GM23338 (cell line): ENCODE results near the gene SPNS3. TPM values are rescaled to one million over a fixed set of nuclear protein-coding genes. Genes with fewer than 3 reads are reported as not detected.

Experiments used
- ATAC-seq: fragments of 200-7000 bp; cut with Tn5 transposase; 3 replicates; pipeline ENCODE4 v1.9.1; 2020
- DNase-seq: peaks from one replicate; pipeline ENCODE4 v3.0.0-alpha.2; 2015; ENCODE audit warnings: low spot score
- H2AFZ ChIP-seq: fragments of 200-600 bp; sonication (generic); 2 replicates; pipeline ENCODE4 v1.8.0; 2016; ENCODE audit warnings: antibody characterized with exemption, mild to moderate bottlenecking, moderate library complexity
- H3F3A ChIP-seq: fragments of 200-600 bp; sonication (generic); replicated peaks from 2 replicates; pipeline ENCODE4 v1.8.0; 2017; ENCODE audit warnings: antibody characterized with exemption, mixed run types, low read depth
- H3K27ac ChIP-seq: fragments of 200-600 bp; sonication (generic); 2 replicates; pipeline ENCODE4 v1.6.1; 2016; ENCODE audit warnings: low read depth
- H3K27me3 ChIP-seq: fragments of 200-600 bp; sonication (generic); 2 replicates; pipeline ENCODE4 v1.8.0; 2016; ENCODE audit warnings: mild to moderate bottlenecking, mixed run types, moderate library complexity; ENCODE audit not compliant: insufficient read depth
- H3K36me3 ChIP-seq: fragments of 200-600 bp; sonication (generic); 2 replicates; pipeline ENCODE4 v1.8.0; 2016; ENCODE audit warnings: mild to moderate bottlenecking; ENCODE audit not compliant: insufficient read depth
- H3K4me1 ChIP-seq: fragments of 200-600 bp; sonication (generic); 2 replicates; pipeline ENCODE4 v1.8.0; 2016; ENCODE audit warnings: mild to moderate bottlenecking, moderate library complexity; ENCODE audit not compliant: insufficient read depth
- H3K4me2 ChIP-seq: fragments of 200-600 bp; sonication (generic); 2 replicates; pipeline ENCODE4 v1.7.1; 2017; ENCODE audit warnings: mixed run types
- H3K4me3 ChIP-seq: fragments of 200-600 bp; sonication (generic); 2 replicates; pipeline ENCODE4 v1.6.1; 2016; ENCODE audit warnings: mixed run types
- H3K79me2 ChIP-seq: fragments of 200-600 bp; sonication (generic); replicated peaks from 2 replicates; pipeline ENCODE4 v1.8.0; 2017; ENCODE audit warnings: mild to moderate bottlenecking; ENCODE audit not compliant: insufficient read depth
- H3K9me2 ChIP-seq: fragments of 200-600 bp; sonication (generic); 2 replicates; pipeline ENCODE4 v1.8.0; 2017; ENCODE audit not compliant: insufficient read depth
- H4K20me1 ChIP-seq: fragments of 200-600 bp; sonication (generic); replicated peaks from 2 replicates; pipeline ENCODE4 v1.8.0; 2017; ENCODE audit warnings: mild to moderate bottlenecking; ENCODE audit not compliant: insufficient read depth
- H3K27ac Mint-ChIP-seq: 2 replicates; pipeline ENCODE4 v1.8.0; 2020; ENCODE audit warnings: inconsistent platforms, mild to moderate bottlenecking, moderate library complexity, mixed read lengths
- H3K27me3 Mint-ChIP-seq: 3 replicates; pipeline ENCODE4 v1.8.0; 2022; ENCODE audit warnings: low read depth, mild to moderate bottlenecking, moderate library complexity, mixed read lengths, inconsistent platforms; ENCODE audit not compliant: insufficient read depth, poor library complexity
- H3K36me3 Mint-ChIP-seq: 3 replicates; pipeline ENCODE4 v1.8.0; 2021; ENCODE audit warnings: low read depth, mild to moderate bottlenecking, inconsistent platforms, moderate library complexity, mixed read lengths
- H3K4me1 Mint-ChIP-seq: 3 replicates; pipeline ENCODE4 v1.8.0; 2020; ENCODE audit warnings: mild to moderate bottlenecking, inconsistent platforms, mixed read lengths
- H3K4me3 Mint-ChIP-seq: 3 replicates; pipeline ENCODE4 v1.8.0; 2021; ENCODE audit warnings: moderate library complexity, mild to moderate bottlenecking, inconsistent platforms, mixed read lengths
- H3K9me3 Mint-ChIP-seq: 3 replicates; pipeline ENCODE4 v1.8.0; 2020; ENCODE audit warnings: moderate library complexity, mild to moderate bottlenecking, inconsistent platforms, mixed read lengths
- CREB1 ChIP-seq: fragments of 250-450 bp; sonication (Bioruptor Pico); IDR thresholded peaks from 2 replicates; pipeline ENCODE4 v1.5.0; 2020; ENCODE audit warnings: low read depth, mild to moderate bottlenecking, moderate library complexity
- CTCF ChIP-seq, 2 experiments: fragments of 200-600 bp in 1 of 2; sonication (generic) in 1 of 2; conservative IDR thresholded peaks; 2 replicates each; pipeline versions ENCODE4 v1.5.1 to v1.6.1; 2016 to 2017; ENCODE audit warnings: antibody characterized with exemption in 2 of 2, low read depth in 2 of 2, mild to moderate bottlenecking in 2 of 2, moderate library complexity in 1 of 2
- ETS1 ChIP-seq: IDR thresholded peaks from 2 replicates; pipeline ENCODE4 v1.6.1; 2016; ENCODE audit warnings: antibody characterized with exemption
- EZH2 ChIP-seq: fragments of 200-600 bp; sonication (generic); IDR thresholded peaks from one replicate; pipeline ENCODE4 v1.8.0; 2017; ENCODE audit warnings: antibody characterized with exemption, mild to moderate bottlenecking, low read depth; ENCODE audit not compliant: unreplicated experiment
- EZH2phosphoT487 ChIP-seq: fragments of 200-600 bp; sonication (generic); IDR thresholded peaks from one replicate; pipeline ENCODE4 v1.8.1; 2018; ENCODE audit warnings: antibody characterized with exemption; ENCODE audit not compliant: unreplicated experiment
- JUNB ChIP-seq: IDR thresholded peaks from one replicate; pipeline ENCODE4 v1.6.1; 2016; ENCODE audit warnings: antibody characterized with exemption; ENCODE audit not compliant: unreplicated experiment
- NANOG ChIP-seq: IDR thresholded peaks from 2 replicates; pipeline ENCODE4 v1.6.1; 2016; ENCODE audit warnings: antibody characterized with exemption, borderline replicate concordance
- POLR2AphosphoS5 ChIP-seq: IDR thresholded peaks from 2 replicates; pipeline ENCODE4 v1.6.1; 2016; ENCODE audit warnings: antibody characterized with exemption, low read depth
- REST ChIP-seq: IDR thresholded peaks from one replicate; pipeline ENCODE4 v1.6.1; 2018; ENCODE audit warnings: antibody characterized with exemption; ENCODE audit not compliant: unreplicated experiment
- STAT1 ChIP-seq: IDR thresholded peaks from one replicate; pipeline ENCODE4 v1.6.1; 2016; ENCODE audit warnings: antibody characterized with exemption; ENCODE audit not compliant: unreplicated experiment
- ZNF114 ChIP-seq: fragments of 250-450 bp; sonication (Bioruptor Pico); IDR thresholded peaks from 2 replicates; pipeline ENCODE4 v1.5.0; 2020; ENCODE audit warnings: mild to moderate bottlenecking, moderate library complexity
- ZNF331 ChIP-seq: fragments of 250-450 bp; sonication (Bioruptor Pico); IDR thresholded peaks from 2 replicates; pipeline ENCODE4 v1.5.0; 2020; ENCODE audit warnings: low read depth, mild to moderate bottlenecking, moderate library complexity
- ZNF462 ChIP-seq: fragments of 250-450 bp; sonication (Bioruptor Pico); IDR thresholded peaks from 2 replicates; pipeline ENCODE4 v1.5.0; 2020; ENCODE audit warnings: mild to moderate bottlenecking, moderate library complexity
- polyA plus RNA-seq: library from polyadenylated mRNA; unstranded; fragments of >200 nt; fragmentation: Nextera tagmentation; extraction: Ambion mirVana; gene quantifications from 2 replicates; pipeline ENCODE4 v1.2.1, GENCODE V29; 2016
- total RNA-seq: library from RNA; depleted of rRNA; stranded (reverse); fragments of >200 nt; shearing (Covaris generic); gene quantifications from 2 replicates; pipeline ENCODE4 v1.2.3, GENCODE V29; 2014

Gene SPNS3
- total and polyA plus RNA-seq, 2 experiments from 2014 or later = not detected

GRCh38 chr17:4531988-4532736 lies 98.4 kb downstream of the SPNS3 start:
- H3F3A ChIP-seq = peaks cover 5% of the 10 kb centered on the region
- H3K4me1 Mint-ChIP-seq = peaks cover 24% of the 10 kb centered on the region
- no peaks in the 10 kb centered on the region for H3K79me2 ChIP-seq
- H3K36me3 ChIP-seq = no peaks in the 10 kb centered on the region
- no peak for ATAC-seq
- H3K27me3 Mint-ChIP-seq = peaks cover 63% of the 10 kb centered on the region
- no peak overlapping the region for H2AFZ ChIP-seq
- no peak overlapping the region for H3K27ac ChIP-seq
- H3K9me2 ChIP-seq = no peaks in the 10 kb centered on the region
- H3K4me2 ChIP-seq = no peak overlapping the region
- H3K4me3 ChIP-seq = no peak overlapping the region
- no peak for DNase-seq
- peaks cover 50% of the 10 kb centered on the region for H3K27me3 ChIP-seq
- no peak overlapping the region; the same call in 2 of the 3 replicates for H3K4me3 Mint-ChIP-seq
- H3K36me3 Mint-ChIP-seq = no peaks in the 10 kb centered on the region; the same call in 2 of the 3 replicates
- H4K20me1 ChIP-seq = no peaks in the 10 kb centered on the region; the same call in 1 of the 2 replicates
- peaks cover 7% of the 10 kb centered on the region; the same call in 1 of the 2 replicates for H3K4me1 ChIP-seq
- H3K9me3 Mint-ChIP-seq = no peaks in the 10 kb centered on the region; the same call in 2 of the 3 replicates
- TF ChIP-seq JUNB (no peak), EZH2phosphoT487 (no peak), ZNF331 (CRISPR knock-in tag) (no peak), ZNF114 (CRISPR knock-in tag) (no peak), STAT1 (no peak), CREB1 (no peak), NANOG (no peak), ZNF462 (no peak), EZH2 (no peak), CTCF (conservative IDR thresholded peaks at IDR 0.05; ENCODE audit: low read depth in 2 of 2) (no peak), ETS1 (no peak), REST (no peak), POLR2AphosphoS5 (no peak)
- no peak overlapping the region for H3K27ac Mint-ChIP-seq
